ENCODE results near the gene MAML3.
"Not testable (repeated sequence)": the region's sequence is repeated elsewhere in the genome, so short reads cannot be mapped to it uniquely, and the experiment has no call there.

GRCh38 chr4:139698167-139698925 is 455.6 kb downstream of the MAML3 start:
- TF ChIP-seq POLR2A (IDR thresholded peaks at IDR 0.05; ENCODE audit: low read depth, low read length); POLR2AphosphoS5 (IDR thresholded peaks at IDR 0.05; ENCODE audit: low read depth, low read length); TAF1 (IDR thresholded peaks at IDR 0.05; ENCODE audit: low read depth, low read length); SPI1 (IDR thresholded peaks at IDR 0.05; ENCODE audit: low read depth, low read length); PAX5 (IDR thresholded peaks at IDR 0.05; ENCODE audit: insufficient read depth, low read length, severe bottlenecking); POU2F2 (IDR thresholded peaks at IDR 0.05; ENCODE audit: low read depth, low read length): not testable (repeated sequence)

Measured in GM12891 (cell line).